ENCODE data around the gene MEGF9.
"Not testable (repeated sequence)": the region's sequence is repeated elsewhere in the genome, so short reads cannot be mapped to it uniquely, and the experiment has no call there.

Gene MEGF9

DNA sequence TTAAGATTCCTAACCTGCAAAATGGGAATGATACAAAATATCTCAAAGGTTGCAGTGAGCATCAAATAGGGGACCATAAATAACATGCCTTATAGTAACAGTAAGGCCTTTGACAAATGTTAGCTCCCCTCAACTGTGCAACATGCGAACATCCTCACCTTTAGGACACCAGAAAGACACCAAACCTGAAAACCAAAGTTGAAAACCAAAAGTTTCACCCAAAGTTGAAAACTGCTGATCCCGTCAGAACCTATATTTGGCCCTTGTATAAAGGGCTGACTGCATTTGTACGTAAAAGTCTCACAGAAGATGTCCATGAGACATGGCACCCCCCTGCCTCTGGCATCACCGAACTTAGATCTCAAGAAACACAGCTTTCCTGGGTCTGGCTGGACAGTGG, 146.4 kb downstream of the MEGF9 start:
- DNase-seq: no peak

DNA sequence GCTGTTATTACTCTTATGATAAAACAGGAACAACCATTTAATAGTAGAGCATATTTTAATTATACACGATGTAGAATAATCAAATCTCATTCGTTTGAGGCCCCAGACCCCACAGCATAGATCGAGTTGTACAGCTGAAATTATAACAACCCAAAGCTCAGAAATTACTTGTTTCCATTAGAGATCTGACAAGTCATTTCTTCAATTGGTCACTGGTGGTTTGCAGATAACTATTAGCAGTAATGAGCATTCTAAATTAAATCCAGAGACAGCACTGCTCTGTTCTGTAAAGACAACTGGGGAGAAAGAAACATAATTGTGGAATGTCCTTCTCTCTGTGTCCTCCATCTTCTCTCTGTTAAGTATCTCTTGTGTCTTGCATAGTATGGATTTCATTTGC, 147.2 kb downstream of the MEGF9 start:
- no peak for DNase-seq

DNA sequence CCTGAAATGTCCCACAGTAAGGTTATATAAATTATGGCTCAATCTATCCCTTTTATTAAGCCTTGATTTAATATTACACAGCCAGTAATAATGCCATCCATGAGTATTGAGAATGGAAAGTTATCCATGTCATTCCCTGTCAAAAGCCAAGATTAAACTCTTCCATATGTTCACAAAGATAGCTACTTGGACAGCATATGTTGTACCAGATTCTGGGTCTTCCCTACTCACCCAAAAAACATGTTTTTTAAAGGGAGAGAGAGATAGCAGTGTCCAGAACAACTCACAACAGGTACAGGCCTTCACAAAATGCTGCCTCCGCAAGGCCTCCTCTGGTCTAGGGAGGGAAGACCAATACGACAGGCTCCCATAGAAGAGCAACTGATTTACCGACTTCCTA, 149.7 kb downstream of the MEGF9 start:
- DNase-seq: no peak

DNA sequence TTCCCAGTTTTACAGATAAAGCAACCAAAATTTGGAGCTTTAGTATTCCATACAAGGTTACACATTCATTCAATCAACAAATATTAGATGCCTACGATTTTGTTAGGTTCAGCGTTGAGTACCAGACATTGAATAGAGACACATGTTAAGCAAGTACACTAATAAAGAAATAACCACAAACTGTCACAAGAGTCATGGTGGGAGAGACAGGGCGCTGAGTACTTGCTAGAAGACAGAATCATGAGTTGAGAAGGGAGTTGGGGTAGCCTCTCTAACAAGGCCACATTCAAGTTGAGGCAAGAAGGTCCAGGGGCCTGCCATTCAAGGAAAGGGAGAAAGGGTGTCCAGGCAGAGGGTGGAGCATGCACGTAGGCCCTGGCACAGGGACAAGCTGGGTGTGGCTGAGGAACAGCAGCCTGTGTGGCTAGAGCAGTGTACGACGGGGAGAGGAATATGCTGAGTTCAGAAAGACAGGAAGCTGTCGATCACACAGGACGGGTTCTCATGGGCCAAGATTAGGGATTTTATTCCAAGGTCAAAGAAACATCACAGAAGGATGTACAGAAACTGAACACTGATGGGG, 151.3 kb downstream of the MEGF9 start:
- no peak for DNase-seq

DNA sequence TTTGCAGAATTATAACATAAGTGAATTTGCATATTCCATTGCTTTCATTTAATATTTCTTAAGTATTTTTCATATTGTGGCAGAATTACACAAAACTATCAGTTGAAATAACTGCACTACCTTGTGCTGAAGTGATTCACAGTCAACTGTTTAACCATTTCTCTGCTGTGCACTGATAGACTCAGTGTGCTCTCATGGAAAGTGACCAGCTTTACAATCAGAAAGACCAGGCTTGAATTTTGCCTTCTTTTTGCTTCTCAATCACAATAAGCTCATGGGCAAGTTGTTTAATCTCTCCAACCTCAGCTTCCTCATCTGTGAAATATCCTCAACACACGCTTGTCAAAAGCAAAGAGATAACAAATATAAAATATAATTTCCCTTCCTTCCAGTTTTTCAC, 152.6 kb downstream of the MEGF9 start:
- DNase-seq: no peak

DNA sequence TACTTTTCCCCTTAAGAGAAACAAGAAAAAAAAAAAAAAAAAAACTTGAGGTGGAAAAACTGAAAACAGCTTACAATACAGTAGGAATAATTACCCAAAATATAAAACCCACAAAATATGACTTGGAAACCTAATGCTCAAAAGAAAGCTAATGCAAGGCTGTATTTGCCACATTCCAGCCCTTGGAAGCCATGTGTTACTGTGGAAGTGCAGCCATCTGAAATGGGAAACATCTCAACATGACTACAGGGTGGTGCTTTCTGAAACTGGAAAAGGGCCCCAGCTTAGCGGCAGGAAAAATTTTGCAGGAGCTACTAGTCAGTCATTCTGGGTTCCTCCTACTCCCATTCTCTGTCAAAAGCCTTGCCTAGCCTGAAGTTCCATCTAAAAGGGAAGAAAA, 154.7 kb downstream of the MEGF9 start:
- DNase-seq: no peak

DNA sequence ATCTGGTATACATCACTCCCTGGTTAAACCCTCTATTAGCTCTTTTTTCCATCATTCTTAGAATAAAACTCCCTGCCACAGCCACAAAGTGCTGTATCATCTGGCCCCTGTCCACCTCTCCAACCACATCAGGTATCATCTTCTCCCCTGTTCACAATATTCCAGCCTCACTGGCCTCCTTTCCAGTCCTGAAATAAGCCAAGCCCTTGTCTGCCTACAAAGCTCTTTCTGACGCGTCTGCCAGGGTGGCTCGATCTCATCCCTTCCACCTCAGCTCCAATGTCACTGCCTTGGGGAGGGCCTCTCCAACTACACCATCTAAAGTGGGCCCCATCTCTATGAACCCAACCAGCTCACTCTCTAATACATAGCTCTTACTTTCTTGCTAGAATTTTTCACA, 155.8 kb downstream of the MEGF9 start:
- DNase-seq: no peak

DNA sequence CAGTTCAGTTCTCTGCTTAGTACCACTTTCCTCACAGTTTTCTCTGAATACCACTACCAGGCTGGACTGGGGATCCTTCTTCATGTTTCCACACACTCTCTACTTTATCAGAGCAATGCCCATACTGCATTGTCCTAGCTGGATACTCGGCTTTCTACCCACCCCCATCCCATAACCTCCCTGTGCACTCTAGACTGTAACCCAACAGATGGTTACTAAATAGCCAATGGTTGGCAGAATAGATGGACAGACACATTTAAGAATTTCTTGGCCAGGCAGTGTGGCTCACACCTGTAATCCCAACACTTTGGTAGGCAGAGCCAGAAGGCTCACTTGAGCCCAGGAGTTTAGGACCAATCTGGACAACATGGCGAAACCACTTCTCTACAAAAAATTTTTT, 157.1 kb downstream of the MEGF9 start:
- no peak for DNase-seq

DNA sequence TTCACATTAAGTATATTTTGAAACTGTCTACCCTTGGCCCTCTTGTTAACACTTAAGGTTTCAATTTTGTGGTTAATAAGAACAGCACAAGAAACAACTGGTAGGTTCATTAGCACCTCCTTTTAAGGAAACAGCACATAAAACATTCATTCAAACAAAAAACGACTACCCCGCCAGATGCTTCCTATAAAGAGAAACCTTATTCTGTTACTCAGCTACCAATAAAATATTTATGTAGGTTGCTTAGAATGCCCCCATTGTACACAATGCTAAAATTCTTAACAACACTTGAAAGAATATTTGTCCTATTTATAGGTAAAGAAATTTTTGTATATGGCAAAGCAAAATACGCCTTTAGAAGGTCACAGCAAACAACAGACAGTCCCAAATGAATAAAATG, 157.5 kb downstream of the MEGF9 start:
- DNase-seq: no peak

DNA sequence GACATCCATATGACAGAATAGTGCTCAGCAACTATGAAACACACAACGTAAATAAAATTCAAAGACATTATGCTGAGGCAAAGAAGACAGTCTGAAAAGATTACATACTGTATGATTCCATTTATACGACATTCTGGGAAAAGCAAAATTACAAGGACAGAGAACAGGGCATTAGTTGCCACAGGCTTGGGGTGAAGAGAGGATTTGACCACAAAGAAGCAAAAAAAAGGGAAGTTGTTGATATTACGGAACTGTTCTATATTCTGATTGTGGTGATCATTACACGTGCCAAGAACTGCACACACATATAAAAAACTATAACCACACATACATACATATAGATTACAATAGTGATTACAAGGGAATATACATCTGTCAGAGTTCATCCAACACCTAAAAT, 158.4 kb downstream of the MEGF9 start:
- DNase-seq: no peak

DNA sequence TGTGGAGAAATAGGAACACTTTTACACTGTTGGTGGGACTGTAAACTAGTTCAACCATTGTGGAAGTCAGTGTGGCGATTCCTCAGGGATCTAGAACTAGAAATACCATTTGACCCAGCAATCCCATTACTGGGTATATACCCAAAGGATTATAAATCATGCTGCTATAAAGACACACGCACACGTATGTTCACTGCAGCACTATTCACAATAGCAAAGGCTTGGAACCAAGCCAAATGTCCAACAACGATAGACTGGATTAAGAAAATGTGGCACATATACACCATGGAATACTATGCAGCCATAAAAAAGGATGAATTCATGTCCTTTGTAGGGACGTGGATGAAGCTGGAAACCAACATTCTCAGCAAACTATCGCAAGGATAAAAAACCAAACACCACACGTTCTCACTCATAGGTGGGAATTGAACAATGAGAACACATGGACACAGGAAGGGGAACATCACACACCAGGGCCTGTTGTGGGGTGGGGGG, 162.0 kb downstream of the MEGF9 start:
- DNase-seq: not testable (repeated sequence)

Data from NCI-H1930 (cell line).